Neutrophil (primary cell): ENCODE measurements around the gene CDC42BPB.

Experiments
- H3K27ac ChIP-seq: fragments of 200-600 bp; sonication (generic); 2 replicates; pipeline ENCODE4 v1.5.1; 2016; ENCODE audit warnings: mild to moderate bottlenecking, moderate library complexity
- H3K27me3 ChIP-seq: fragments of 200-600 bp; sonication (generic); 2 replicates; pipeline ENCODE4 v1.6.0; 2016; ENCODE audit warnings: mild to moderate bottlenecking
- H3K36me3 ChIP-seq: fragments of 200-600 bp; sonication (generic); 2 replicates; pipeline ENCODE4 v1.5.1; 2017
- H3K4me1 ChIP-seq, 2 experiments: fragments of 200-600 bp in 1 of 2; sonication (generic) in 1 of 2; 1 replicate in 1 of 2; 2 replicates in 1 of 2; pipeline versions ENCODE4 v1.5.1 to v1.6.1; 2013 to 2016; ENCODE audit warnings: low read depth in 1 of 2, low read length in 1 of 2, mild to moderate bottlenecking in 1 of 2, moderate library complexity in 1 of 2; ENCODE audit not compliant: control insufficient read depth in 1 of 2, insufficient read depth in 1 of 2
- H3K4me3 ChIP-seq, 2 experiments: fragments of 200-600 bp in 1 of 2; sonication (generic) in 1 of 2; 1 replicate in 1 of 2; 2 replicates in 1 of 2; pipeline ENCODE4 v1.5.1; 2013 to 2016; ENCODE audit warnings: low read depth in 1 of 2, low read length in 1 of 2, mild to moderate bottlenecking in 1 of 2, moderate library complexity in 1 of 2
- H3K9me3 ChIP-seq: fragments of 200-600 bp; sonication (generic); 2 replicates; pipeline ENCODE4 v1.5.1; 2016
- CTCF ChIP-seq: fragments of 200-600 bp; sonication (generic); IDR thresholded peaks from 2 replicates; pipeline ENCODE4 v1.5.1; 2016; ENCODE audit warnings: antibody characterized with exemption

The CDC42BPB gene

GRCh38 chr14:103007555-103007954, 49.8 kb downstream of the CDC42BPB start:
- no peak for TF ChIP-seq CTCF
- Histone ChIP-seq H3K4me3 (no peak overlapping the region), H3K36me3 (no peaks in the 10 kb centered on the region), H3K27me3 (no peaks in the 10 kb centered on the region), H3K27ac (no peak overlapping the region), H3K9me3 (no peaks in the 10 kb centered on the region), H3K4me1 (no peaks in the 10 kb centered on the region)

GRCh38 chr14:103006991-103007520, 50.3 kb downstream of the CDC42BPB start:
- Histone ChIP-seq H3K9me3 (no peaks in the 10 kb centered on the region), H3K27ac (no peak overlapping the region), H3K4me1 (no peaks in the 10 kb centered on the region), H3K4me3 (no peak overlapping the region), H3K36me3 (no peaks in the 10 kb centered on the region), H3K27me3 (no peaks in the 10 kb centered on the region)
- no peak for TF ChIP-seq CTCF

GRCh38 chr14:103006106-103006505, 51.2 kb downstream of the CDC42BPB start:
- no peak overlapping the region for H3K4me3 ChIP-seq
- no peaks in the 10 kb centered on the region for H3K9me3 ChIP-seq
- no peak overlapping the region for H3K27ac ChIP-seq
- H3K4me1 ChIP-seq: no peaks in the 10 kb centered on the region
- TF ChIP-seq CTCF: no peak
- no peaks in the 10 kb centered on the region for H3K27me3 ChIP-seq
- H3K36me3 ChIP-seq: no peaks in the 10 kb centered on the region

DNA sequence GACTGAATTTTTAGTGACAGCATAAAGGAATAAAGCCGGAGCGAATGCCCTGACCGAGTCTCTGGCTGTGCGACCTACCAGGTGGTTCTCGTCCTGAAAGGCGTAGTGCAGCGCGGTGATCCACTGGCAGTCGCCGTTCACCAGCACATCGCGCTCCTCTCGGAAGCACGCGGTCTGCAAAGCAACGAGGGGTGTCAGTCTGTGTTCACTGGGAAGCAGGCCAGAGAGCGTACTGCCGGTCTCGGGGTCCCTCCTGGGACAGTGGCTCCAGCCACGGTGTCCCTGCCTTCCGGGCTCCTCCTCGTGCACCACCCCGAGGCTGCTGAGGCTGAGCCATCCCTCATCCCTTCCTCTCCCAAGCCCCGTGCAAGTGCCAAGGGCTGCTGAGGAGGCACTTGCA, 53.5 kb downstream of the CDC42BPB start:
- Histone ChIP-seq H3K9me3 (no peaks in the 10 kb centered on the region), H3K4me3 (no peak overlapping the region), H3K27me3 (no peaks in the 10 kb centered on the region), H3K27ac (no peak overlapping the region), H3K36me3 (no peaks in the 10 kb centered on the region), H3K4me1 (no peaks in the 10 kb centered on the region)
- TF ChIP-seq CTCF: no peak

- Histone ChIP-seq H3K27ac (no peak overlapping the region), H3K4me3 (no peak overlapping the region), H3K27me3 (no peaks in the 10 kb centered on the region), H3K4me1 (no peaks in the 10 kb centered on the region), H3K9me3 (no peaks in the 10 kb centered on the region), H3K36me3 (no peaks in the 10 kb centered on the region)
- no peak for TF ChIP-seq CTCF
Observed at GRCh38 chr14:103003351-103003615, 54.1 kb downstream of the CDC42BPB start.
